Mesendoderm (in vitro differentiated cells): Measurements from ENCODE around the gene IL1RAPL1.

Experiments used
- DNase-seq: peaks from one replicate; pipeline ENCODE4 v3.0.0; 2013
- H2AK5ac ChIP-seq: 2 replicates; pipeline ENCODE4 v1.6.1; 2013; ENCODE audit warnings: low read length, inconsistent platforms
- H2BK120ac ChIP-seq: 2 replicates; pipeline ENCODE4 v1.6.1; 2013; ENCODE audit warnings: low read depth, mild to moderate bottlenecking, low read length, moderate library complexity, mixed read lengths
- H2BK15ac ChIP-seq: replicated peaks from 2 replicates; pipeline ENCODE4 v1.6.1; 2013; ENCODE audit warnings: low read depth, mild to moderate bottlenecking, moderate library complexity
- H2BK5ac ChIP-seq: 2 replicates; pipeline ENCODE4 v1.6.1; 2013; ENCODE audit warnings: low read length, inconsistent platforms
- H3K18ac ChIP-seq: 2 replicates; pipeline ENCODE4 v1.6.1; 2013; ENCODE audit warnings: mild to moderate bottlenecking, low read length, mixed read lengths
- H3K23ac ChIP-seq: one replicate; pipeline ENCODE4 v1.6.1; 2013; ENCODE audit warnings: low read length
- H3K27ac ChIP-seq: 2 replicates; pipeline ENCODE4 v1.5.1; 2013; ENCODE audit warnings: low read depth, mild to moderate bottlenecking, inconsistent platforms, low read length, moderate library complexity
- H3K27me3 ChIP-seq: 2 replicates; pipeline ENCODE4 v1.6.1; 2013; ENCODE audit warnings: low read length, control low read depth, mild to moderate bottlenecking, inconsistent platforms; ENCODE audit not compliant: insufficient read depth, poor library complexity
- H3K36me3 ChIP-seq: 2 replicates; pipeline ENCODE4 v1.6.1; 2013; ENCODE audit warnings: low read length, inconsistent platforms; ENCODE audit not compliant: control insufficient read depth, insufficient read depth
- H3K4ac ChIP-seq: one replicate; pipeline ENCODE4 v1.6.1; 2013; ENCODE audit warnings: low read depth, mild to moderate bottlenecking, low read length, moderate library complexity
- H3K4me1 ChIP-seq: 2 replicates; pipeline ENCODE4 v1.6.1; 2013; ENCODE audit warnings: low read depth, low read length, inconsistent platforms; ENCODE audit not compliant: control insufficient read depth
- H3K4me2 ChIP-seq: 2 replicates; pipeline ENCODE4 v1.6.1; 2013; ENCODE audit warnings: low read length
- H3K4me3 ChIP-seq: 2 replicates; pipeline ENCODE4 v1.5.1; 2013; ENCODE audit warnings: mild to moderate bottlenecking, low read length
- H3K56ac ChIP-seq: one replicate; pipeline ENCODE4 v1.6.1; 2013; ENCODE audit warnings: low read length
- H3K79me1 ChIP-seq: 2 replicates; pipeline ENCODE4 v1.6.1; 2013; ENCODE audit warnings: low read length, inconsistent platforms
- H3K79me2 ChIP-seq: 2 replicates; pipeline ENCODE4 v1.6.1; 2013; ENCODE audit warnings: mild to moderate bottlenecking, low read length; ENCODE audit not compliant: control insufficient read depth, insufficient read depth
- H3K9ac ChIP-seq: 2 replicates; pipeline ENCODE4 v1.6.1; 2013; ENCODE audit warnings: low read length, inconsistent platforms
- H4K5ac ChIP-seq: one replicate; pipeline ENCODE4 v1.6.1; 2013; ENCODE audit warnings: low read length
- H4K8ac ChIP-seq: one replicate; pipeline ENCODE4 v1.6.1; 2013; ENCODE audit warnings: low read depth, mild to moderate bottlenecking, control low read depth, low read length, moderate library complexity
- WGBS: extraction: QIAGEN DNeasy Blood & Tissue Kit; methylation state at CpG from one replicate; pipeline ENCODE4 v1.1.7; 2013; ENCODE audit warnings: low lambda C conversion rate, missing lambda C conversion rate; ENCODE audit not compliant: insufficient coverage; ENCODE audit errors: extremely low coverage; 5-methylcytosine and 5-hydroxymethylcytosine counted together

Gene IL1RAPL1

DNA sequence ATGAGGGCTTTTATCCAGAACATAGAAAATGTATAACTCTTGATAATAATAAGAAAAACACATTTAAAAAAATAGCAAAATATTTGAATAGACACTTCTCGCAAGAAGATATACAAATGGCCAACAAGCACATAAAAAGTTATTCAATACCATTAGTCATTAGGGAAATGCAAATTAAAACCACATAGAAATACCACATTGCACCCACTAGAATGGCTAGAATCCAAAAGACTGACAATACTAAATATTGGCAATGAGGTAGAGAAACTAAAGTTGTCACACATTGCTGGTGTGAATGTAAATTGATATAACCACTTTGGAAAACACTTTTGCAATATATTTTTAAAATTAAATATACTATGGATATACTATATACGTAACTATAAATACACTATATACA is 873.8 kb downstream of the IL1RAPL1 start:
- WGBS: no CpG with 5 or more reads among the region's 2 CpGs
- Histone ChIP-seq H3K4me2 (no peak overlapping the region), H3K4me1 (no peaks in the 10 kb centered on the region), H3K79me1 (no peaks in the 10 kb centered on the region), H3K27ac (no peak overlapping the region), H2AK5ac (no peak overlapping the region), H3K4me3 (no peak overlapping the region), H3K36me3 (no peaks in the 10 kb centered on the region), H4K8ac (no peak overlapping the region), H2BK15ac (no peak overlapping the region), H3K79me2 (no peaks in the 10 kb centered on the region), H3K9ac (no peak overlapping the region), H4K5ac (no peak overlapping the region), H2BK5ac (no peak overlapping the region), H3K18ac (no peak overlapping the region), H3K23ac (no peak overlapping the region), H3K27me3 (no peaks in the 10 kb centered on the region), H3K4ac (no peak overlapping the region), H2BK120ac (no peak overlapping the region), H3K56ac (no peak overlapping the region)
- DNase-seq: no peak

DNA sequence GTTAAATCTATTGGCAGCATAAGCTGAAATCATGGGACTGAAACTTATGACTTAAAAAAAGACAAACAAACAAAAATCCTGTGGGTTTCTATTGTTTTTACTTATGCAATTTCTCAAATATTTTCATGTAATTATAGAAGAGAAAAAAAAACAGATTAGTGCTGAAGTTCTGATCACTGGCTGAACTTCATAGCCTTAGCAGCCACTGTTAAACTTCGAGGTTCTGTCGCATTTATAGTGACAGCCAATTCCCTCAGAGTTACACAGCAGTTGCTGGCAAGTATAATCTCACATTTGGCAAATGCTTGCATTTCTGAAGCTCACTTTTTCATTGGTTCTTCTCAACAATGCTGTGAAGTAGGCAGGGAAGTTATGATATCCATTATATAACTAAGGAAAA is 879.2 kb downstream of the IL1RAPL1 start:
- H3K27me3 ChIP-seq: no peaks in the 10 kb centered on the region
- DNase-seq: no peak
- H3K56ac ChIP-seq: no peak overlapping the region
- H3K36me3 ChIP-seq: no peaks in the 10 kb centered on the region
- no peak overlapping the region for H3K4me2 ChIP-seq
- no peak overlapping the region for H2BK15ac ChIP-seq
- H3K4ac ChIP-seq: no peak overlapping the region
- H3K18ac ChIP-seq: no peak overlapping the region
- H3K79me1 ChIP-seq: no peaks in the 10 kb centered on the region
- H3K27ac ChIP-seq: no peak overlapping the region
- no CpG with 5 or more reads among the region's 2 CpGs for WGBS
- H3K4me1 ChIP-seq: no peaks in the 10 kb centered on the region
- no peak overlapping the region for H2BK120ac ChIP-seq
- H2BK5ac ChIP-seq: no peak overlapping the region
- H3K23ac ChIP-seq: no peak overlapping the region
- no peaks in the 10 kb centered on the region for H3K79me2 ChIP-seq
- no peak overlapping the region for H3K4me3 ChIP-seq
- H4K8ac ChIP-seq: no peak overlapping the region
- H3K9ac ChIP-seq: no peak overlapping the region
- H2AK5ac ChIP-seq: no peak overlapping the region
- no peak overlapping the region for H4K5ac ChIP-seq

DNA sequence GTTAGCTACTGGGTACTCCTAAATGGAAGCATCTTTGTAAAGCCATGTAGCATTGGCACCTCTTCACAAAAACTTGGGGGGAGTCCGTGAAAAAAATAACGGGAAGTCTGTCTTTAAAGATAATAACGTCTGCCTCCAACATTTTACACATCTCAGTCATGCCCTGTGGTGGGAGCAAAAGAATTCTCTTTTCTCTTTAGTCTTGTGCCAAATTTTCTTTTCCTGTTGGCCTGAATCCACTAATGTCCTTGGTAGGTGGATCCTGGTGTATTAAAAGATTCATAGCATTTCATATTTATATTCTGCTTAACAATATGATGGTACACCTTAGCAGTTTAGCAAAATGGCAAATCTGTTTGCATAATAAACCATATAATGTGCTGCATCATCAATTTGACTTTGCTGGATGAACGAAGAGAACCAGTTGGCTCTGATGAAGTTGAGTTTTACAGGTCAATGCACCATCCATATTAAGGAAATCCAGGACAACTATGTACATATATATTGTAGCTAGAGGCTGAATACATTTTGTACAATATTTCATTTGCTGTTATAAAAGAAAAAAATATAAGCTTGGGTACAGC is 881.8 kb downstream of the IL1RAPL1 start:
- no peaks in the 10 kb centered on the region for H3K4me1 ChIP-seq
- H3K23ac ChIP-seq: no peak overlapping the region
- no peaks in the 10 kb centered on the region for H3K36me3 ChIP-seq
- H2BK5ac ChIP-seq: no peak overlapping the region
- no peak overlapping the region for H3K18ac ChIP-seq
- no peak overlapping the region for H4K5ac ChIP-seq
- H2AK5ac ChIP-seq: no peak overlapping the region
- no peak overlapping the region for H3K4me2 ChIP-seq
- H2BK120ac ChIP-seq: no peak overlapping the region
- no peak overlapping the region for H3K4me3 ChIP-seq
- no peaks in the 10 kb centered on the region for H3K79me1 ChIP-seq
- no peak overlapping the region for H3K27ac ChIP-seq
- no peak overlapping the region for H3K4ac ChIP-seq
- H3K27me3 ChIP-seq: no peaks in the 10 kb centered on the region
- no peak overlapping the region for H2BK15ac ChIP-seq
- no peak overlapping the region for H4K8ac ChIP-seq
- H3K56ac ChIP-seq: no peak overlapping the region
- no peak for DNase-seq
- no peak overlapping the region for H3K9ac ChIP-seq
- no CpG with 5 or more reads among the region's 4 CpGs for WGBS
- no peaks in the 10 kb centered on the region for H3K79me2 ChIP-seq

DNA sequence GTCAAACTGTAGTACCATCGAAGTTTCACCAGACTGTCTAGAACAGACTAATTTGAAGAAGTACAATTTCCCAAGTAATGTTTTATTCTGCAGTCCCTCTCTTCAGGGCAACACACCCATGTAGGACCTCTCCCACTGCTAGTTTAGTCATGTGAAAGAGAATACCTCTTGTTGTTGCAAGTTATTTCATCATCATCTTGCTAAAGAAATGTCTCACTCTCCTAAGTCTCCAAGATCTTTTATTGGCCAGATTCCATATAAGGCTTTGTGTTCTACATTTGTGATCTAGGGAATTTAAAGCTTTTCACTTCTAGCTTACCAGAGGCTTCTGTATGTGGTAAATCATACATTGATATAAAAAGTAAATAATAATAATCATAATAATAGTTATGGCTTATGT is 882.8 kb downstream of the IL1RAPL1 start:
- H2AK5ac ChIP-seq: no peak overlapping the region
- H3K27me3 ChIP-seq: no peaks in the 10 kb centered on the region
- no peak overlapping the region for H3K4ac ChIP-seq
- no peaks in the 10 kb centered on the region for H3K4me1 ChIP-seq
- H3K18ac ChIP-seq: no peak overlapping the region
- no peak overlapping the region for H3K4me3 ChIP-seq
- H2BK5ac ChIP-seq: no peak overlapping the region
- no peak overlapping the region for H3K9ac ChIP-seq
- no peak overlapping the region for H3K56ac ChIP-seq
- no CpG with 5 or more reads among the region's 1 CpG for WGBS
- H3K23ac ChIP-seq: no peak overlapping the region
- peak; percentile 18 for DNase-seq
- no peak overlapping the region for H2BK15ac ChIP-seq
- H3K4me2 ChIP-seq: no peak overlapping the region
- H2BK120ac ChIP-seq: no peak overlapping the region
- H3K27ac ChIP-seq: no peak overlapping the region
- H3K79me1 ChIP-seq: no peaks in the 10 kb centered on the region
- no peak overlapping the region for H4K5ac ChIP-seq
- H3K36me3 ChIP-seq: no peaks in the 10 kb centered on the region
- H3K79me2 ChIP-seq: no peaks in the 10 kb centered on the region
- H4K8ac ChIP-seq: no peak overlapping the region

DNA sequence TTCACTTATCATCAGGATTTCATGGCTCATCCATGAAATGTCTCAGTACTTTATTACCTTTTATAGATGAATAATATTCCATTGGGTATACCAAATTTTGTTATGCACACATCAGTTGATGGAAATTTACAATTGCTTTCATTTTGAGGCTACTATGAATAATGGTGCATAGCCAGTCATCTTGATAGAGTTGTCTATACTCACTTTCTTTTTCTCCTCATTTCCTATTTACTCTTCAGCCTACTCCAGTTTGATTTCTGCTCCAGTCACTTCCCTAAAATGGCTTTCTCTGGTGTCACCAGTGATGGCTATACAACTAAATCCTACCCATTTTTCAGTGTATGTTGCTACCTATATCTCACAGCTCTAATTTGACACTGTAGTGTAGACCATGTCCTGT is 884.6 kb downstream of the IL1RAPL1 start:
- Histone ChIP-seq H4K5ac (no peak overlapping the region), H3K4me1 (no peaks in the 10 kb centered on the region), H3K4me2 (no peak overlapping the region), H3K9ac (no peak overlapping the region), H2BK15ac (no peak overlapping the region), H3K27me3 (no peaks in the 10 kb centered on the region), H2BK5ac (no peak overlapping the region), H3K23ac (no peak overlapping the region), H3K27ac (no peak overlapping the region), H4K8ac (no peak overlapping the region), H3K18ac (no peak overlapping the region), H3K79me2 (no peaks in the 10 kb centered on the region), H3K36me3 (no peaks in the 10 kb centered on the region), H3K4me3 (no peak overlapping the region), H2BK120ac (no peak overlapping the region), H3K79me1 (no peaks in the 10 kb centered on the region), H2AK5ac (no peak overlapping the region), H3K56ac (no peak overlapping the region), H3K4ac (no peak overlapping the region)
- no peak for DNase-seq

DNA sequence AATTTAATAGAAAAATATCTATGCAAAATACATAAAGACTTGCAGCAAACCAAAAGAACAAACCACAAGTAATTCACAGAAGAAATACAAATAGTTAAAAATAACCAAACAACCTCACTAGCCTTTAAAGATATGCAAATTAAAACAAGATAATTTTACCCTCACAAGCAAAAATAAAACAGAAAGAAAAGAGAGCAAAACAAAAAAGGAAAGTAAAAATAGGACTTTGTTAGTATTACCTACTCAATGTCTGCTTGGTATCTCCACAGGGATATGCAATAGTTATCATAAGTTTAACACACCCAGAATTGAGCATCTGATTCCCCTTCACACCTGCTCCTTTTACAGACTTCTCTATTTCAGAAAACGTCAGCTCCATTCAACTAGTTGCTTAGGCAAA is 890.6 kb downstream of the IL1RAPL1 start:
- WGBS: no CpG with 5 or more reads among the region's 1 CpG
- Histone ChIP-seq H3K4me3 (no peak overlapping the region), H3K4me2 (no peak overlapping the region), H4K8ac (no peak overlapping the region), H3K79me2 (no peaks in the 10 kb centered on the region), H2AK5ac (no peak overlapping the region), H2BK15ac (no peak overlapping the region), H3K18ac (no peak overlapping the region), H3K27me3 (no peaks in the 10 kb centered on the region), H3K36me3 (no peaks in the 10 kb centered on the region), H3K4me1 (no peaks in the 10 kb centered on the region), H3K9ac (no peak overlapping the region), H4K5ac (no peak overlapping the region), H3K4ac (no peak overlapping the region), H3K56ac (no peak overlapping the region), H3K27ac (no peak overlapping the region), H2BK5ac (no peak overlapping the region), H3K23ac (no peak overlapping the region), H3K79me1 (no peaks in the 10 kb centered on the region), H2BK120ac (no peak overlapping the region)
- DNase-seq: no peak
